ENCODE measurements around the gene GPR15. TPM values are rescaled to one million over a fixed set of nuclear protein-coding genes. Genes with fewer than 3 reads are reported as not detected.

Gene GPR15
- total RNA-seq, 2 donors from 2014 or later = not detected

DNA sequence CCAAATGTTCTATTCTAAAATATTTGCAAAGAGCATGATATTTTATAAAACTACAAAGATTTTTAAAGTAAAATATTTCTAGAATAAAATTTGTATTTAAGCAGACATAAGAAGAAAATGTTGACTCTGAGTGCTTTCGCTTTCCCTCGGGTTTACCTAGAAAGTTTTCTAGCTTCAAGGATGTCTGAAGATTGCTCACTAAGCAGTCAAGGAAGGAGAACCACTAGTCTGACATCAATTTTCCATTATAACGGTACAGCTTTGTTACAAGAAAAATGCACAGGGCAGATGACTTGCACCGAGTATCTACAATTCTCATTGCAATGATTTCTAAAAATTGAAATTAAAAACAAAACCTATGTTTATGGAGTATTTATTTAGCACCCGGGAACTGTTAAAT, 14.2 kb downstream of the GPR15 start:
- WGBS = 78% methylated on average over 5 of the region's 5 CpGs
- intact Hi-C loops (cut with DNase I) = no loop called here
- no peaks in the 10 kb centered on the region for H3K36me3 ChIP-seq

DNA sequence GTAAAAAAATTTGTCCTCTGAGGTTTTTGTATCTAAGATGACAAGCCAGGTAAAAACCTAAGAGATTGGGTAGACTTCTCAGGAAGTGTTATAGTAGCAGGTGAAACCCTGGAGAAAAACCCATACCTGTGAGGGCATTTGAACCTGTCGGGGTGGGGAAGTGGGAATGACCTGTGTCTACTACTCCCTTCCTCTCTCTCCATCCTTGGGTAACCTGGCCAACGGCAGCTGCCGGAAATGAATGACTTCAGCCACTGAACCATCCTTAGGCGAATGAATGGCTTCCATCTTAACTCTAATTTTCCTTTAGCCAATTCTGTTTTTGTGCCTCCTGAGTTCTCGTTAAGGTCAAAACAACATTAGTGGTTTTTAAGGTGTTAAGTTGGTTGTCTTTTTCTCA, 16.8 kb downstream of the GPR15 start:
- H3K27ac ChIP-seq = no peak overlapping the region
- no peak for DNase-seq (ENCODE audit: low spot score)
- WGBS = 71% methylated on average over 5 of the region's 5 CpGs
- H3K9me3 ChIP-seq = no peaks in the 10 kb centered on the region
- no peaks in the 10 kb centered on the region for H3K4me1 ChIP-seq (replicated peaks)
- H3K4me3 ChIP-seq = no peak overlapping the region
- intact Hi-C loops (cut with DNase I) = no loop called here
- no peaks in the 10 kb centered on the region for H3K36me3 ChIP-seq
- H3K27me3 ChIP-seq (replicated peaks; ENCODE audit: insufficient read depth) = no peaks in the 10 kb centered on the region
- TF ChIP-seq POLR2AphosphoS5 (IDR thresholded peaks at IDR 0.05) (no peak), CTCF (IDR thresholded peaks at IDR 0.05) (no peak), POLR2A (IDR thresholded peaks at IDR 0.05) (no peak)

More for the DNA sequence above, 14.2 kb downstream of the GPR15 start:
- H3K27ac ChIP-seq = no peak overlapping the region
- no peaks in the 10 kb centered on the region for H3K4me1 ChIP-seq (replicated peaks)
- TF ChIP-seq POLR2A (IDR thresholded peaks at IDR 0.05) (no peak), POLR2AphosphoS5 (IDR thresholded peaks at IDR 0.05) (no peak), CTCF (IDR thresholded peaks at IDR 0.05) (no peak)
- no peak for DNase-seq (ENCODE audit: low spot score)
- H3K27me3 ChIP-seq (replicated peaks; ENCODE audit: insufficient read depth) = peaks cover 2% of the 10 kb centered on the region
- no peak overlapping the region for H3K4me3 ChIP-seq
- no peaks in the 10 kb centered on the region for H3K9me3 ChIP-seq

DNA sequence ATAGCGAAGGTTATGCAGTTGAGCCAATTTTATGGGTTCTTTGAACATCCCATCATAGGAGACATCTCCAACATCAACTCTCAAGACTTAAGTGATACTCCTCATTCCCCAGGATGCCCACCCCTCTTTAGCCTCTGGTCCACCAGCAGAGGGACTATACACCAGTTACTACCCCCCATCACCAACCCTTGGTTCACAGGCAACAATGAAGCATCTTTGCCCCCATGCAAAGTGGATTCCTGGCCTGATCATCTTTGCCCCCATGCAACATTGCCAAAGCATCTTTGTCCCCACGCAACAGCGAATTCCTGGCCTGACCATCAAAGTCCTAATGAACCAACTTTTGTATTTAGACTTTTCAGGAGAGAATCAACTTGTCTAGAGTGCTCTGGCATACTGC, 19.1 kb downstream of the GPR15 start:
- Histone ChIP-seq H3K4me3 (no peak overlapping the region), H3K27ac (no peak overlapping the region), H3K27me3 (replicated peaks; ENCODE audit: insufficient read depth) (no peaks in the 10 kb centered on the region), H3K4me1 (replicated peaks) (no peaks in the 10 kb centered on the region), H3K9me3 (no peaks in the 10 kb centered on the region), H3K36me3 (no peaks in the 10 kb centered on the region)
- intact Hi-C loops (cut with DNase I) = no loop called here
- WGBS = 94% methylated on average over 3 of the region's 3 CpGs
- TF ChIP-seq CTCF (IDR thresholded peaks at IDR 0.05) = no peak
- no peak for TF ChIP-seq POLR2AphosphoS5 (IDR thresholded peaks at IDR 0.05)
- TF ChIP-seq POLR2A (IDR thresholded peaks at IDR 0.05) = no peak
- DNase-seq (ENCODE audit: low spot score) = no peak

DNA sequence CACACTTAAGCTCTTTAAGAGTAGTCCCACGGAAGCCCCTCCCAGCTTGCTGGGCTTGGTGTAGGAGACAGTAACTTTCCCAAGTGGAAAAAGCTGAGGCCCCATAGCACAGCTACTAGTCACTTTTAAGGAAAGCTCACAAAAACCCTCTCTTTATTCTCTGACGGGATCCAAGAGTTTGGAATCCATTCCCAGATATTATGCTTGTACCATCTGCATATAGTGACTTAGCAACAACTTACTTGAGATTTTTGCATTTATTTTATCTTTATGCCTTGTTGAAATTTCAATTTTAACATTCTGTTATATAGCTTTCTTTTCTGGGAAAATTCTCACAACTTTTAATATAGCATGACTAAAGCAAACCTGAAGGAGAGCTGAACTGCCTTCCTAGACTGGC, 19.5 kb downstream of the GPR15 start:
- no peaks in the 10 kb centered on the region for H3K9me3 ChIP-seq
- H3K4me1 ChIP-seq (replicated peaks) = no peaks in the 10 kb centered on the region
- no peaks in the 10 kb centered on the region for H3K27me3 ChIP-seq (replicated peaks; ENCODE audit: insufficient read depth)
- H3K4me3 ChIP-seq = no peak overlapping the region
- H3K27ac ChIP-seq = no peak overlapping the region
- 100% methylated on average over 2 of the region's 2 CpGs for WGBS
- no peaks in the 10 kb centered on the region for H3K36me3 ChIP-seq
- no peak for TF ChIP-seq POLR2AphosphoS5 (IDR thresholded peaks at IDR 0.05)
- TF ChIP-seq POLR2A (IDR thresholded peaks at IDR 0.05) = no peak
- TF ChIP-seq CTCF (IDR thresholded peaks at IDR 0.05) = no peak
- DNase-seq (ENCODE audit: low spot score) = no peak
- intact Hi-C loops (cut with DNase I) = no loop called here

- TF ChIP-seq POLR2A (IDR thresholded peaks at IDR 0.05) (no peak), CTCF (IDR thresholded peaks at IDR 0.05) (no peak), POLR2AphosphoS5 (IDR thresholded peaks at IDR 0.05) (no peak)
- 81% methylated on average over 3 of the region's 3 CpGs for WGBS
Observed at GRCh38 chr3:98551754-98552153, 20.0 kb downstream of the GPR15 start.

More at GRCh38 chr3:98551754-98552153, 20.0 kb downstream of the GPR15 start:
- Histone ChIP-seq H3K27me3 (replicated peaks; ENCODE audit: insufficient read depth) (no peaks in the 10 kb centered on the region), H3K9me3 (no peaks in the 10 kb centered on the region), H3K27ac (no peak overlapping the region), H3K4me1 (replicated peaks) (no peaks in the 10 kb centered on the region), H3K4me3 (no peak overlapping the region), H3K36me3 (no peaks in the 10 kb centered on the region)
- DNase-seq (ENCODE audit: low spot score) = no peak
- intact Hi-C loops (cut with DNase I) = no loop called here

Measured in prostate gland (tissue), 2 donors.